VCaP (cell line): Measurements from ENCODE around the gene NNAT.

Experiments used
- H3K27ac ChIP-seq: fragments of 450-650 bp; 2 replicates; pipeline ENCODE4 v1.5.1; 2017
- CTCF ChIP-seq: fragments of 450-650 bp; conservative IDR thresholded peaks from 2 replicates; pipeline ENCODE4 v1.5.1; 2017; ENCODE audit warnings: mild to moderate bottlenecking, moderate library complexity

Gene NNAT

DNA sequence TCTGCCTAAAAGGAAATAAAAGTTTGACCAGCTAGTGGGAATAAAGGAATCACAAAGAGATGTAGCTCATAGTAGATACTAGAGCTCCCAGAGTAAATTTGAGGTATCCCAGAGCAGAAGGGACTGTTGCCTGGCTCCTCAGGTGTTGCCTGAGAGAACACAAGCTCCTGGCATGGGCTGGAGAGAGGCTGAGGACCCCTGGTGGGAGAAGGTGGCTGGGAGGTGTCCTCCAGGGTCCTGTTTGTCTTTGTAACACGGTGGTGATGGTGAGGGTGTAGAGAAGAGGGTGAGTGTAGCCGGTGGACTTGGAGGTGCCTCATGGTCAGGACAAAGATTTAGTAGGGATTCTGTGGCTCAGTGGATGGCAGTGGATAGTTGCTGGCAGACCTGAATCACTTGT, 28.1 kb upstream of the NNAT start:
- no peak overlapping the region for H3K27ac ChIP-seq
- no peak for TF ChIP-seq CTCF

GRCh38 chr20:37494301-37494700, 26.7 kb upstream of the NNAT start:
- no peak overlapping the region for H3K27ac ChIP-seq
- TF ChIP-seq CTCF: no peak

DNA sequence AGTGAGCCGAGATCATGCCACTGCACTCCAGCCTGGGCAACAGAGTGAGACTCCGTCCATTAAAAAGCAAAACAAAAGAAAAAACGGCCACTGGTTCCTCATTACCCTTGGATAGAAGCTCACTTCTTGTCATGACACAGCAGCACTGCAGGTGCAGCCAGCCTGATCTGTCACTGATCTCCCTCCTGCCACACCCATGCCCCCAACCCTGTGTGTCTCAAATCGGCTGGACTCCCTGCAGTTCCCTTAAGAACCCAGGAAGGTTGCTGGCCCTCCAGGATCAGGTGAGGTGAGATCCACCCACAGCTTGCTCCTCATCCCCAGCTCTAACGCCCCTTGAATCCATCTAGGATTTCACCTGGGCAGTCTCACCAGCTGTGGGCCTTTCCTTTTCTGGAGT, 26.3 kb upstream of the NNAT start:
- TF ChIP-seq CTCF: no peak

DNA sequence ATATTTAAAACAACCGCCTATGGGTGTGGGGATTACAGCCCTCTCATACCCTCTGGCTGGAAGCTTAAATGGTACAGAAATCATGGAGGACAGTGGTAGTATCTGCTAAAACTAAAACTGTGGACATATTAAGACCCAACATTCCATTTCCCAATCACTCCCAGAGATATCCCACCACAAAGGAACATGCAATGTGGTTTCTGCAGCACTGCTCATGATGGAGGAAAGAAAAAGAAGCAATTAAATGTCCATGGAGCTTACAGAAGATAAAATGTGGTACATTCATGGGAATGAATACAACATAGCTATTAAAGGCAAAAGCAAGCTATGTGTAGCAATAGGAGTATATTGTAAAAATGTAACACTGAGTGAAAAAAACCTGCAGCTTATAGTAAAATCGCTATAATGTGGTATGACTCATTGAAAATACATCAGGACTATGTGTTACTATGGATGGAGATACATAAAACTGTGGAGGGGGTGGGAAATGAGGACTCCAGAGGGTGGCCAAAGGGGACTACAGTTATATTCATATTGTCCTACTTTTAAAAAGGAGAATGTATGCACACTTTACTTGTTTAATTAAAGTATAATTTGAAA, 22.9 kb upstream of the NNAT start:
- no peak for TF ChIP-seq CTCF
- no peak overlapping the region for H3K27ac ChIP-seq

More for the DNA sequence above, 26.3 kb upstream of the NNAT start:
- no peak overlapping the region for H3K27ac ChIP-seq

DNA sequence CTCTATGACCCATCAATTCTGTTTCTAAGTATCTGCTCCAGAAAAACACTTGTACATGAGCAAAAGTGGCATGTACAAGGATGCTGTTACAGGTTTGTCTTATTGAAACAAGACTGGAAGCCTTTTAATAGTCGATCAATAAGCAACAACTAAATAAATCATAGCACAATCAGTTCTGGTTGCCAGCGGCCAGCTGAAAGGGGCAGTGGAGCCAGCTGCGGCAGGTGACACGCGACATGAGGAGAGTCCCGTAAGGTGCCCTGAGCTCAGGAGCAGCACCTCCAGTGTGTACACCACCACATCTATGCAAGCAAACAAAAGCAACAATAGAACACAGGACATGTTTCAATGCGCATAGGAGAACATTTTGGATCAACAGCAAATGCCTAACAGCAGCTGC, 20.7 kb upstream of the NNAT start:
- no peak for TF ChIP-seq CTCF
- no peak overlapping the region for H3K27ac ChIP-seq

DNA sequence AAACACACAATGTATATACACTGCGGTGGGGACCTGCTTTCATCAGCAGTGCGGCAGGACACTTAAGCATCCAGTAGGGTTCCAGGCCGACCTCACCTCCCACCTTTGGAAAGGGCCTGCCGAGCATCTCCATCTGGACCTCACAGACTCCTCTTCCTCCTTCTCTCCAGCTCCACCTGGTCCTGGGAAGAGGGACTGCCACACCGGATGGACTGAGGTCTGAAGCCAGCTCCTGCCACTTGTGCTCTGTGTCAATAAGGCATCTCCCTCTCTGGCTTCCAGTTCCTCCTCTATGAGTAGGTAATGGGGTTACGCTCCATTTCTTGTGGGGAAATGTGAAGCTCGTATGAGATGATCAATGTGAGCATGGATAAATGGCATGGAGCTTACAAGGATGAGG, 19.1 kb upstream of the NNAT start:
- no peak overlapping the region for H3K27ac ChIP-seq
- TF ChIP-seq CTCF: no peak; the same call in 1 of the 2 replicates

DNA sequence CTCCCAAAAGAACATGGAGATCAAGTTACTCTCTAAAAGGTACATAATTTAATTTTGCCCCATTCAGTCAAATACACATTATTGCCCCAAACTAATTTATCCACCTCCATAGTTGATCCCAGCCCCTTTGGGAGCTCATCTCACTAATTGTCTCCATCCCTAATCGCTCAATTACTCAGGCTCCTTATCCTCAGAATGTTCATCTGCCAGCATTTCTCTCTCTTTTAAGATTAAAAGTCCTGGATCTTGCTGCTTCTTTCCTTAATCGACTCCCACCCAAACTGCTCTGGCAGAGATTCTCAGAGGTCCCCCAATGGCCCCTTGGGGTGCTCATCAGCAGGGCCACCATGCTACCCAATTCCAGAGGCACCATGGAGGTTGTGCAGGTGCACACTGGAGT, 18.4 kb upstream of the NNAT start:
- no peak for TF ChIP-seq CTCF
- H3K27ac ChIP-seq: no peak overlapping the region
